ENCODE measurements around the gene VGF.

VGF gene

DNA sequence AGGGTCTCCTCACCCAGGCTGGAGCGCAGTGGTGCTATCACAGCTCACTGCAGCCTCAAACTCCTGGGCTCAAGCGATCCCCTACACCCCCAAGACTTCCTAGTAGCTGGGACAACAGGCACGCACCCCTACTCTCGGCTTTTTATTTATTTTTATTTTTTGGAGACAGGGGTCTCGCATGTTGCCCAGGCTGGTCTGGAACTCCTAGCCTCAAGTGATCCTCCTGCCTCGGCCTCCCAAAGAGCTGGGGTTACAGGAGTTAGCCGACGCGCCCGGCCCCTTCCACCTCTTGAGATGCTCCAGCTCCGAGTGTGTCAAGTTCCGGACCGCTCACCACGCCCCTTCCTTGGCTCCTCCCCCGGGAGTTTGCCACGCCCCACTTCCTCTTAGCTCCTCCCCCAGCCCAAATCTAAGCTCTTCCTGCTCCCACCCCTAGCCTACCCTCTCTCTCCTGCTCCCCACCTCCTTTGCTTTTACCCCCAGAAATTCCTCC lies 8.4 kb upstream of the VGF start:
- ChIA-PET POLR2A (interaction anchor here (0.6 to 1.7 kb wide), 5 partner anchors 9 to 292 kb away, joined by 3 to 5 read pairs (median 4); partner anchors contain the start of genes PLOD3 and ZNHIT1), CTCF (interaction anchor here (0.5 to 2.1 kb wide), 11 partner anchors 8 to 329 kb away, joined by 3 to 21 read pairs (median 5); partner anchors contain the start of genes CLDN15 and VGF)
- H3K9me3 ChIP-seq (ENCODE audit: control insufficient read depth, insufficient read depth, low read depth, low read length), result no peaks in the 10 kb centered on the region
- H3K4me1 ChIP-seq (ENCODE audit: control insufficient read depth, insufficient read depth, low read length), result peaks cover 7% of the 10 kb centered on the region; the same call in 1 of the 2 replicates
- H3K4me3 ChIP-seq (ENCODE audit: low read depth, low read length), result no peak overlapping the region
- H3K27ac ChIP-seq (ENCODE audit: extremely low read depth, low read depth, low read length), result no peak overlapping the region
- no peaks in the 10 kb centered on the region for H3K36me3 ChIP-seq (ENCODE audit: control insufficient read depth in 2 of 2, insufficient read depth in 1 of 2, low read length in 2 of 2)
- no peak for TF ChIP-seq ZNF391 (tag by site-specific recombination; IDR thresholded peaks at IDR 0.05; ENCODE audit: borderline replicate concordance, low read depth)
- no peak for TF ChIP-seq ZNF423 (tag by site-specific recombination; IDR thresholded peaks at IDR 0.05)
- TF ChIP-seq ZNF510 (tag by site-specific recombination; IDR thresholded peaks at IDR 0.05; ENCODE audit: insufficient replicate concordance), result no peak
- TF ChIP-seq ZBTB7A (tag by site-specific recombination; IDR thresholded peaks at IDR 0.05; ENCODE audit: low read depth), result no peak
- TF ChIP-seq ZNF341 (tag by site-specific recombination; IDR thresholded peaks at IDR 0.05; ENCODE audit: low read depth), result peak; percentile 84
- TF ChIP-seq ZNF629 (tag by site-specific recombination; IDR thresholded peaks at IDR 0.05), result peak; percentile 53
- TF ChIP-seq SP2 (tag by site-specific recombination; IDR thresholded peaks at IDR 0.05), result peak; percentile 59
- TF ChIP-seq, protein P1, sequence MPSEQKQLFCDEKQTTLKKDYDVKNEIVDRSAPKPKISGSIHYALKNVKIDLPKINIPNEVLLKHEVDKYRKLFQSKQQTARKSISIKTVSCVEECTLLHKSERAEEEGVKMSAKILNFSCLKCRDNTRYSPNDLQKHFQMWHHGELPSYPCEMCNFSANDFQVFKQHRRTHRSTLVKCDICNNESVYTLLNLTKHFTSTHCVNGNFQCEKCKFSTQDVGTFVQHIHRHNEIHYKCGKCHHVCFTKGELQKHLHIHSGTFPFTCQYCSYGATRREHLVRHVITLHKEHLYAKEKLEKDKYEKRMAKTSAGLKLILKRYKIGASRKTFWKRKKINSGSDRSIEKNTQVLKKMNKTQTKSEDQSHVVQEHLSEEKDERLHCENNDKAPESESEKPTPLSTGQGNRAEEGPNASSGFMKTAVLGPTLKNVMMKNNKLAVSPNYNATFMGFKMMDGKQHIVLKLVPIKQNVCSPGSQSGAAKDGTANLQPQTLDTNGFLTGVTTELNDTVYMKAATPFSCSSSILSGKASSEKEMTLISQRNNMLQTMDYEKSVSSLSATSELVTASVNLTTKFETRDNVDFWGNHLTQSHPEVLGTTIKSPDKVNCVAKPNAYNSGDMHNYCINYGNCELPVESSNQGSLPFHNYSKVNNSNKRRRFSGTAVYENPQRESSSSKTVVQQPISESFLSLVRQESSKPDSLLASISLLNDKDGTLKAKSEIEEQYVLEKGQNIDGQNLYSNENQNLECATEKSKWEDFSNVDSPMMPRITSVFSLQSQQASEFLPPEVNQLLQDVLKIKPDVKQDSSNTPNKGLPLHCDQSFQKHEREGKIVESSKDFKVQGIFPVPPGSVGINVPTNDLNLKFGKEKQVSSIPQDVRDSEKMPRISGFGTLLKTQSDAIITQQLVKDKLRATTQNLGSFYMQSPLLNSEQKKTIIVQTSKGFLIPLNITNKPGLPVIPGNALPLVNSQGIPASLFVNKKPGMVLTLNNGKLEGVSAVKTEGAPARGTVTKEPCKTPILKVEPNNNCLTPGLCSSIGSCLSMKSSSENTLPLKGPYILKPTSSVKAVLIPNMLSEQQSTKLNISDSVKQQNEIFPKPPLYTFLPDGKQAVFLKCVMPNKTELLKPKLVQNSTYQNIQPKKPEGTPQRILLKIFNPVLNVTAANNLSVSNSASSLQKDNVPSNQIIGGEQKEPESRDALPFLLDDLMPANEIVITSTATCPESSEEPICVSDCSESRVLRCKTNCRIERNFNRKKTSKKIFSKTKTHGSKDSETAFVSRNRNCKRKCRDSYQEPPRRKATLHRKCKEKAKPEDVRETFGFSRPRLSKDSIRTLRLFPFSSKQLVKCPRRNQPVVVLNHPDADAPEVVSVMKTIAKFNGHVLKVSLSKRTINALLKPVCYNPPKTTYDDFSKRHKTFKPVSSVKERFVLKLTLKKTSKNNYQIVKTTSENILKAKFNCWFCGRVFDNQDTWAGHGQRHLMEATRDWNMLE (tag by site-specific recombination; conservative IDR thresholded peaks at IDR 0.05; ENCODE audit: low read depth), result no peak
- TF ChIP-seq ZNF610 (tag by site-specific recombination; IDR thresholded peaks at IDR 0.05; ENCODE audit: borderline replicate concordance), result peak; percentile 35; the same call in 1 of the 2 replicates
- peak; percentile 91 for TF ChIP-seq SP3 (tag by site-specific recombination; IDR thresholded peaks at IDR 0.05)
- TF ChIP-seq, protein P2, sequence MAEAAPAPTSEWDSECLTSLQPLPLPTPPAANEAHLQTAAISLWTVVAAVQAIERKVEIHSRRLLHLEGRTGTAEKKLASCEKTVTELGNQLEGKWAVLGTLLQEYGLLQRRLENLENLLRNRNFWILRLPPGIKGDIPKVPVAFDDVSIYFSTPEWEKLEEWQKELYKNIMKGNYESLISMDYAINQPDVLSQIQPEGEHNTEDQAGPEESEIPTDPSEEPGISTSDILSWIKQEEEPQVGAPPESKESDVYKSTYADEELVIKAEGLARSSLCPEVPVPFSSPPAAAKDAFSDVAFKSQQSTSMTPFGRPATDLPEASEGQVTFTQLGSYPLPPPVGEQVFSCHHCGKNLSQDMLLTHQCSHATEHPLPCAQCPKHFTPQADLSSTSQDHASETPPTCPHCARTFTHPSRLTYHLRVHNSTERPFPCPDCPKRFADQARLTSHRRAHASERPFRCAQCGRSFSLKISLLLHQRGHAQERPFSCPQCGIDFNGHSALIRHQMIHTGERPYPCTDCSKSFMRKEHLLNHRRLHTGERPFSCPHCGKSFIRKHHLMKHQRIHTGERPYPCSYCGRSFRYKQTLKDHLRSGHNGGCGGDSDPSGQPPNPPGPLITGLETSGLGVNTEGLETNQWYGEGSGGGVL (tag by site-specific recombination; IDR thresholded peaks at IDR 0.05), result peak; percentile 69
- TF ChIP-seq ZNF660 (tag by site-specific recombination; IDR thresholded peaks at IDR 0.05), result 0 out of 2 replicates have a peak, but pooled peaks have one; percentile 8
- no peak for TF ChIP-seq YY1 (tag by site-specific recombination; IDR thresholded peaks at IDR 0.05)
- peak; percentile 28 for TF ChIP-seq KLF1 (tag by site-specific recombination; IDR thresholded peaks at IDR 0.05)
- TF ChIP-seq ZNF10 (tag by site-specific recombination; IDR thresholded peaks at IDR 0.05), result no peak; the same call in 1 of the 2 replicates
- TF ChIP-seq, protein P3, sequence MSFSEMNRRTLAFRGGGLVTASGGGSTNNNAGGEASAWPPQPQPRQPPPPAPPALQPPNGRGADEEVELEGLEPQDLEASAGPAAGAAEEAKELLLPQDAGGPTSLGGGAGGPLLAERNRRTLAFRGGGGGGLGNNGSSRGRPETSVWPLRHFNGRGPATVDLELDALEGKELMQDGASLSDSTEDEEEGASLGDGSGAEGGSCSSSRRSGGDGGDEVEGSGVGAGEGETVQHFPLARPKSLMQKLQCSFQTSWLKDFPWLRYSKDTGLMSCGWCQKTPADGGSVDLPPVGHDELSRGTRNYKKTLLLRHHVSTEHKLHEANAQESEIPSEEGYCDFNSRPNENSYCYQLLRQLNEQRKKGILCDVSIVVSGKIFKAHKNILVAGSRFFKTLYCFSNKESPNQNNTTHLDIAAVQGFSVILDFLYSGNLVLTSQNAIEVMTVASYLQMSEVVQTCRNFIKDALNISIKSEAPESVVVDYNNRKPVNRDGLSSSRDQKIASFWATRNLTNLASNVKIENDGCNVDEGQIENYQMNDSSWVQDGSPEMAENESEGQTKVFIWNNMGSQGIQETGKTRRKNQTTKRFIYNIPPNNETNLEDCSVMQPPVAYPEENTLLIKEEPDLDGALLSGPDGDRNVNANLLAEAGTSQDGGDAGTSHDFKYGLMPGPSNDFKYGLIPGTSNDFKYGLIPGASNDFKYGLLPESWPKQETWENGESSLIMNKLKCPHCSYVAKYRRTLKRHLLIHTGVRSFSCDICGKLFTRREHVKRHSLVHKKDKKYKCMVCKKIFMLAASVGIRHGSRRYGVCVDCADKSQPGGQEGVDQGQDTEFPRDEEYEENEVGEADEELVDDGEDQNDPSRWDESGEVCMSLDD (tag by site-specific recombination; IDR thresholded peaks at IDR 0.05), result no peak
- no peak for TF ChIP-seq ZFP69B (tag by site-specific recombination; IDR thresholded peaks at IDR 0.05)
- TF ChIP-seq, protein P4, sequence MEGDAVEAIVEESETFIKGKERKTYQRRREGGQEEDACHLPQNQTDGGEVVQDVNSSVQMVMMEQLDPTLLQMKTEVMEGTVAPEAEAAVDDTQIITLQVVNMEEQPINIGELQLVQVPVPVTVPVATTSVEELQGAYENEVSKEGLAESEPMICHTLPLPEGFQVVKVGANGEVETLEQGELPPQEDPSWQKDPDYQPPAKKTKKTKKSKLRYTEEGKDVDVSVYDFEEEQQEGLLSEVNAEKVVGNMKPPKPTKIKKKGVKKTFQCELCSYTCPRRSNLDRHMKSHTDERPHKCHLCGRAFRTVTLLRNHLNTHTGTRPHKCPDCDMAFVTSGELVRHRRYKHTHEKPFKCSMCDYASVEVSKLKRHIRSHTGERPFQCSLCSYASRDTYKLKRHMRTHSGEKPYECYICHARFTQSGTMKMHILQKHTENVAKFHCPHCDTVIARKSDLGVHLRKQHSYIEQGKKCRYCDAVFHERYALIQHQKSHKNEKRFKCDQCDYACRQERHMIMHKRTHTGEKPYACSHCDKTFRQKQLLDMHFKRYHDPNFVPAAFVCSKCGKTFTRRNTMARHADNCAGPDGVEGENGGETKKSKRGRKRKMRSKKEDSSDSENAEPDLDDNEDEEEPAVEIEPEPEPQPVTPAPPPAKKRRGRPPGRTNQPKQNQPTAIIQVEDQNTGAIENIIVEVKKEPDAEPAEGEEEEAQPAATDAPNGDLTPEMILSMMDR (tag by site-specific recombination; IDR thresholded peaks at IDR 0.05), result no peak
- TF ChIP-seq EGR2 (tag by site-specific recombination; IDR thresholded peaks at IDR 0.05; ENCODE audit: low read depth), result no peak
- TF ChIP-seq ZNF394 (tag by site-specific recombination; IDR thresholded peaks at IDR 0.05; ENCODE audit: borderline replicate concordance), result 0 out of 2 replicates have a peak, but pooled peaks have one; percentile 33
- TF ChIP-seq ZBTB17 (tag by site-specific recombination; IDR thresholded peaks at IDR 0.05), result peak; percentile 40; the same call in 1 of the 2 replicates
- peak; percentile 64; the same call in 1 of the 2 replicates for TF ChIP-seq ZFP3 (tag by site-specific recombination; IDR thresholded peaks at IDR 0.05; ENCODE audit: low read depth)
- no peak for TF ChIP-seq HOXC10 (CRISPR knock-in tag; IDR thresholded peaks at IDR 0.05)
- TF ChIP-seq ZNF843 (tag by site-specific recombination; IDR thresholded peaks at IDR 0.05), result no peak
- no peak for TF ChIP-seq ZNF548 (tag by site-specific recombination; IDR thresholded peaks at IDR 0.05)
- 0 out of 2 replicates have a peak, but pooled peaks have one; percentile 9 for TF ChIP-seq ZEB2 (tag by site-specific recombination; IDR thresholded peaks at IDR 0.05)
- no peak for TF ChIP-seq ZNF701 (tag by site-specific recombination; IDR thresholded peaks at IDR 0.05)
- TF ChIP-seq ZNF335 (tag by site-specific recombination; conservative IDR thresholded peaks at IDR 0.05), result peak; percentile 84

Data from HEK293 (cell line).